CD8-positive, alpha-beta memory T cell (primary cell): ENCODE results near the gene NFKB2. TPM values are rescaled to one million over a fixed set of nuclear protein-coding genes. Genes with fewer than 3 reads are reported as not detected.

ENCODE experiments used
- CTCF ChIA-PET: fragments of 350-600 bp; sonication (Branson Sonifier 250); formaldehyde crosslinking; loops from one replicate; lab custom pipeline; 2021; ENCODE audit warnings: antibody characterized with exemption; lab: Charles Lee
- POLR2A ChIA-PET: fragments of 350-600 bp; sonication (Branson Sonifier 250); formaldehyde crosslinking; loops from one replicate; lab custom pipeline; 2021; ENCODE audit warnings: antibody characterized with exemption; lab: Charles Lee
- DNase-seq, 5 donors: peaks; one replicate each; pipeline versions ENCODE4 v3.0.0 to v3.0.0-alpha.2; 2020 to 2022; ENCODE audit warnings: mixed read lengths in 1 of 5
- H3K27ac ChIP-seq: one replicate; pipeline ENCODE4 v1.7.0; 2013; ENCODE audit warnings: low read depth, mild to moderate bottlenecking, low read length, moderate library complexity
- H3K27me3 ChIP-seq: 2 replicates; pipeline ENCODE4 v1.7.0; 2013; ENCODE audit warnings: low read length, mild to moderate bottlenecking; ENCODE audit not compliant: insufficient read depth, poor library complexity, severe bottlenecking
- H3K36me3 ChIP-seq: 2 replicates; pipeline ENCODE4 v1.7.0; 2013; ENCODE audit warnings: mild to moderate bottlenecking, low read length, moderate library complexity; ENCODE audit not compliant: insufficient read depth
- H3K4me1 ChIP-seq: 2 replicates; pipeline ENCODE4 v1.7.0; 2013; ENCODE audit warnings: mild to moderate bottlenecking, low read length, moderate library complexity; ENCODE audit not compliant: insufficient read depth
- H3K4me3 ChIP-seq: 2 replicates; pipeline ENCODE4 v1.7.0; 2013; ENCODE audit warnings: mild to moderate bottlenecking, low read length
- H3K9me3 ChIP-seq: 2 replicates; pipeline ENCODE4 v1.7.0; 2013; ENCODE audit warnings: mild to moderate bottlenecking, low read length
- H3K27ac Mint-ChIP-seq, 8 donors: one replicate each; pipeline ENCODE4 v1.8.0; 2020 to 2021; ENCODE audit warnings: mixed read lengths in 8 of 8, mild to moderate bottlenecking in 6 of 8, inconsistent platforms in 3 of 8, moderate library complexity in 3 of 8
- H3K27me3 Mint-ChIP-seq, 2 donors: one replicate each; pipeline ENCODE4 v1.8.0; 2020 to 2021; ENCODE audit warnings: mixed read lengths in 2 of 2, mild to moderate bottlenecking in 1 of 2, moderate library complexity in 1 of 2
- H3K36me3 Mint-ChIP-seq, 3 donors: one replicate each; pipeline ENCODE4 v1.8.0; 2020 to 2021; ENCODE audit warnings: mixed read lengths in 3 of 3, inconsistent platforms in 1 of 3, mild to moderate bottlenecking in 1 of 3
- H3K4me1 Mint-ChIP-seq, 3 donors: one replicate each; pipeline ENCODE4 v1.8.0; 2020 to 2021; ENCODE audit warnings: mixed read lengths in 3 of 3, inconsistent platforms in 1 of 3, mild to moderate bottlenecking in 1 of 3
- H3K4me3 Mint-ChIP-seq, 7 donors: one replicate each; pipeline ENCODE4 v1.8.0; 2020 to 2021; ENCODE audit warnings: mixed read lengths in 7 of 7, mild to moderate bottlenecking in 6 of 7, moderate library complexity in 4 of 7, inconsistent platforms in 2 of 7
- H3K9me3 Mint-ChIP-seq, 5 donors: one replicate each; pipeline ENCODE4 v1.8.0; 2020 to 2022; ENCODE audit warnings: mixed read lengths in 5 of 5, mild to moderate bottlenecking in 3 of 5, moderate library complexity in 2 of 5, inconsistent platforms in 1 of 5
- polyA plus RNA-seq: library from polyadenylated mRNA; unstranded; fragments of 300-500 nt; fragmentation: Illumina TruSeq; gene quantifications from one replicate; pipeline ENCODE4 v1.2.3, GENCODE V29; 2021
- total RNA-seq, 2 experiments: library from RNA; stranded (reverse); gene quantifications; one replicate each; pipeline ENCODE4 v1.2.3, GENCODE V29; 2021

Gene NFKB2
- total RNA-seq (100 to 1,000 TPM; 323 to 324 TPM), polyA plus RNA-seq (14.0 TPM)

GRCh38 chr10:102395400-102396316 lies at the start of gene NFKB2:
NFKB2 (plus strand) TSS chr10:102395705; CDS start chr10:102395960, 255 bp downstream.
- peak; percentile 91 to 95 (median 91) for DNase-seq
- ChIA-PET CTCF (interaction anchor here (0.7 to 5.9 kb wide), 16 partner anchors 9 to 249 kb away, joined by 3 to 64 read pairs (median 4); partner anchors contain the start of genes ACTR1A, C10orf95, SUFU and TRIM8), POLR2A (interaction anchor here (0.6 to 4.0 kb wide), 9 partner anchors 25 to 275 kb away, joined by 3 to 30 read pairs (median 5); partner anchors contain the start of genes ACTR1A, C10orf95, FBXL15 and LDB1)
- no peaks in the 10 kb centered on the region for H3K9me3 ChIP-seq
- H3K27ac Mint-ChIP-seq, result peak within 1 kb of the TSS; percentile 98 to 100 (median 100)
- H3K27me3 ChIP-seq, result no peaks in the 10 kb centered on the region
- peaks cover 38% of the 10 kb centered on the region for H3K4me1 ChIP-seq
- H3K9me3 Mint-ChIP-seq, result no peaks in the 10 kb centered on the region
- peaks cover 0 to 8% of the 10 kb centered on the region in 2 donors for H3K27me3 Mint-ChIP-seq
- peak within 1 kb of the TSS; percentile 100 for H3K27ac ChIP-seq
- H3K4me3 ChIP-seq, result peak within 1 kb of the TSS; percentile 100
- H3K36me3 Mint-ChIP-seq, result peaks cover 0 to 52% (median 0%) of the 10 kb centered on the region in 3 donors
- H3K4me3 Mint-ChIP-seq, result peak within 1 kb of the TSS; percentile 89 to 97 (median 96)
- no peaks in the 10 kb centered on the region for H3K36me3 ChIP-seq
- H3K4me1 Mint-ChIP-seq, result peaks cover 35 to 54% (median 37%) of the 10 kb centered on the region in 3 donors

GRCh38 chr10:102347236-102347828 lies 48.2 kb upstream of the NFKB2 start:
- CTCF ChIA-PET, result interaction anchor here (14.9 kb wide), 1 partner anchor 117 kb away, joined by 327 read pairs; the partner anchor contains the start of gene ELOVL3
- Mint-ChIP-seq H3K27me3 (no peaks in the 10 kb centered on the region), H3K9me3 (no peaks in the 10 kb centered on the region), H3K4me3 (no peak overlapping the region), H3K27ac (peak overlapping the region in 3 of 8 donors; percentile 17 to 79 (median 63)), H3K36me3 (peaks cover 0 to 61% (median 14%) of the 10 kb centered on the region in 3 donors), H3K4me1 (peaks cover 0 to 3% (median 0%) of the 10 kb centered on the region in 3 donors)
- Histone ChIP-seq H3K4me3 (no peak overlapping the region), H3K27me3 (no peaks in the 10 kb centered on the region), H3K27ac (no peak overlapping the region), H3K9me3 (no peaks in the 10 kb centered on the region), H3K36me3 (peaks cover 14% of the 10 kb centered on the region), H3K4me1 (no peaks in the 10 kb centered on the region)
- DNase-seq, result no peak
- POLR2A ChIA-PET, result no interaction called here

- H3K36me3 Mint-ChIP-seq, result peaks cover 0 to 74% (median 22%) of the 10 kb centered on the region in 3 donors
- Histone ChIP-seq H3K4me3 (no peak overlapping the region), H3K9me3 (no peaks in the 10 kb centered on the region), H3K4me1 (no peaks in the 10 kb centered on the region), H3K27ac (no peak overlapping the region), H3K27me3 (no peaks in the 10 kb centered on the region), H3K36me3 (peaks cover 32% of the 10 kb centered on the region)
- peak; percentile 51 to 75 (median 59) for DNase-seq
- H3K4me3 Mint-ChIP-seq, result no peak overlapping the region
- H3K4me1 Mint-ChIP-seq, result peaks cover 0 to 5% (median 0%) of the 10 kb centered on the region in 3 donors
- H3K27ac Mint-ChIP-seq, result peak overlapping the region in 3 of 8 donors; percentile 23 to 35 (median 24)
- ChIA-PET POLR2A (interaction anchor here (2.6 kb wide), 1 partner anchor 121 kb away, joined by 7 read pairs; no protein-coding TSS in a partner anchor), CTCF (interaction anchor here (0.6 to 14.9 kb wide), 30 partner anchors 10 to 183 kb away, joined by 3 to 327 read pairs (median 4); partner anchors contain the start of genes C10orf95, ELOVL3, GBF1 and PITX3)
- no peaks in the 10 kb centered on the region for H3K9me3 Mint-ChIP-seq
- H3K27me3 Mint-ChIP-seq, result no peaks in the 10 kb centered on the region
Measured at GRCh38 chr10:102352066-102352715, 43.3 kb upstream of the NFKB2 start.

- Histone ChIP-seq H3K27me3 (no peaks in the 10 kb centered on the region), H3K36me3 (peaks cover 49% of the 10 kb centered on the region), H3K4me1 (no peaks in the 10 kb centered on the region), H3K27ac (no peak overlapping the region), H3K4me3 (no peak overlapping the region), H3K9me3 (no peaks in the 10 kb centered on the region)
- ChIA-PET POLR2A (no interaction called here), CTCF (interaction anchor here (0.6 to 14.9 kb wide), 5 partner anchors 8 to 185 kb away, joined by 3 to 327 read pairs (median 29); partner anchors contain the start of genes ELOVL3 and PITX3)
- Mint-ChIP-seq H3K36me3 (peaks cover 0 to 82% (median 24%) of the 10 kb centered on the region in 3 donors), H3K27me3 (no peaks in the 10 kb centered on the region), H3K4me3 (no peak overlapping the region), H3K4me1 (peaks cover 0 to 2% (median 0%) of the 10 kb centered on the region in 3 donors), H3K27ac (no peak overlapping the region), H3K9me3 (no peaks in the 10 kb centered on the region)
- DNase-seq, result no peak
Measured at GRCh38 chr10:102354451-102354850, 41.1 kb upstream of the NFKB2 start.

GRCh38 chr10:102358712-102359382 lies 36.7 kb upstream of the NFKB2 start:
- Mint-ChIP-seq H3K36me3 (peaks cover 21 to 91% (median 42%) of the 10 kb centered on the region in 3 donors), H3K4me3 (no peak overlapping the region), H3K9me3 (no peaks in the 10 kb centered on the region), H3K4me1 (peaks cover 0 to 2% (median 0%) of the 10 kb centered on the region in 3 donors), H3K27me3 (no peaks in the 10 kb centered on the region), H3K27ac (no peak overlapping the region)
- H3K27me3 ChIP-seq, result no peaks in the 10 kb centered on the region
- no peaks in the 10 kb centered on the region for H3K9me3 ChIP-seq
- no peak for DNase-seq
- POLR2A ChIA-PET, result no interaction called here
- CTCF ChIA-PET, result interaction anchor here (1.2 to 14.9 kb wide), 2 partner anchors 10 to 128 kb away, joined by 3 to 327 read pairs; partner anchors contain the start of gene ELOVL3
- H3K4me1 ChIP-seq, result no peaks in the 10 kb centered on the region
- no peak overlapping the region for H3K27ac ChIP-seq
- H3K36me3 ChIP-seq, result peaks cover 61% of the 10 kb centered on the region
- no peak overlapping the region for H3K4me3 ChIP-seq

- CTCF ChIA-PET, result no interaction called here
- Histone ChIP-seq H3K9me3 (no peaks in the 10 kb centered on the region), H3K4me3 (no peak overlapping the region), H3K27ac (no peak overlapping the region), H3K27me3 (no peaks in the 10 kb centered on the region), H3K36me3 (peaks cover 84% of the 10 kb centered on the region), H3K4me1 (no peaks in the 10 kb centered on the region)
- Mint-ChIP-seq H3K9me3 (no peaks in the 10 kb centered on the region), H3K36me3 (peaks cover 28 to 91% (median 47%) of the 10 kb centered on the region in 3 donors), H3K27me3 (no peaks in the 10 kb centered on the region), H3K4me1 (no peaks in the 10 kb centered on the region), H3K27ac (no peak overlapping the region), H3K4me3 (no peak overlapping the region)
- DNase-seq, result no peak
- POLR2A ChIA-PET, result no interaction called here
Measured at GRCh38 chr10:102367441-102367840, 28.1 kb upstream of the NFKB2 start.

GRCh38 chr10:102368077-102368476 lies 27.4 kb upstream of the NFKB2 start:
- POLR2A ChIA-PET, result no interaction called here
- Histone ChIP-seq H3K4me1 (no peaks in the 10 kb centered on the region), H3K27me3 (no peaks in the 10 kb centered on the region), H3K27ac (no peak overlapping the region), H3K36me3 (peaks cover 79% of the 10 kb centered on the region), H3K4me3 (no peak overlapping the region), H3K9me3 (no peaks in the 10 kb centered on the region)
- H3K4me1 Mint-ChIP-seq, result no peaks in the 10 kb centered on the region
- H3K4me3 Mint-ChIP-seq, result no peak overlapping the region
- peak overlapping the region in 1 of 8 donors; percentile 81 for H3K27ac Mint-ChIP-seq
- no peaks in the 10 kb centered on the region for H3K9me3 Mint-ChIP-seq
- DNase-seq, result no peak
- no peaks in the 10 kb centered on the region for H3K27me3 Mint-ChIP-seq
- CTCF ChIA-PET, result no interaction called here
- peaks cover 29 to 91% (median 44%) of the 10 kb centered on the region in 3 donors for H3K36me3 Mint-ChIP-seq
